Measurements from ENCODE around the gene LRRC4B.
A peak's percentile ranks its signal among the peaks of the same experiment; 100 is the strongest.
"Not testable (repeated sequence)": the region's sequence is repeated elsewhere in the genome, so short reads cannot be mapped to it uniquely, and the experiment has no call there.

LRRC4B gene

DNA sequence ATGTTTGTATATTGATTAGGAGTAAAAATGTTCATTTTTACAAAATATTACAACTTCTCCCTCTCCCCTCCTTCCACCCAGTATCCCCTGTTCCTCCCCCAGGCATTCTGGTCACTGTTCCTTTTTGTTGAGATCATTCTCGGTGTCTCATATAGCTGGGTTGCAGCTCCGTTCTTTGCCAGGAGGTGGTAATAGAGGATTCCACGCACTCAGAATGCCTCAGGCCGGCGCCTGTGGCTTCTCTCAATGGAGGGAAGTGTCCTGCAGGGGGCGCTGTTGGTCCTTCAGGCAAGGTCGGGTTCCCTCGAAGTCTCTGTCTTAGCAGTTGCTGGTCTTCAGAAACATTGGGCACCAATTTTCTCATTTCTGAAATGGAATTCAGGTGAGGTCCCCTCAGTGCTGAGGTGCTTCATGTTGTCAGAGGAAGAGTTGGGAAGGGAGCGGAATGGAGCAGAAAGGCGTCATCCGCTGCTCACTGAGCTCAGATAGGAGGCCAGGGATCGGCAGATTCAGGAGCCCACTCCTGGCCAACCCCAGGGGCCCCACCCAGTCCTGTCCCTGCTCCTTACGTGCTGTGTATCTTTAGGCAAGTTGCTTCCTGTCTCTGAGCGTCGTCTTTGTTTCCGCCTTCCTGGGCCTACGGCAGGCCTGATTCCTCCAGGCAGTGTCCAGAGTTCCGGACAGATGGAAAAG, 81.3 kb downstream of the LRRC4B start:
- DNase-seq (ENCODE audit: low read depth) = peak; percentile 12

DNA sequence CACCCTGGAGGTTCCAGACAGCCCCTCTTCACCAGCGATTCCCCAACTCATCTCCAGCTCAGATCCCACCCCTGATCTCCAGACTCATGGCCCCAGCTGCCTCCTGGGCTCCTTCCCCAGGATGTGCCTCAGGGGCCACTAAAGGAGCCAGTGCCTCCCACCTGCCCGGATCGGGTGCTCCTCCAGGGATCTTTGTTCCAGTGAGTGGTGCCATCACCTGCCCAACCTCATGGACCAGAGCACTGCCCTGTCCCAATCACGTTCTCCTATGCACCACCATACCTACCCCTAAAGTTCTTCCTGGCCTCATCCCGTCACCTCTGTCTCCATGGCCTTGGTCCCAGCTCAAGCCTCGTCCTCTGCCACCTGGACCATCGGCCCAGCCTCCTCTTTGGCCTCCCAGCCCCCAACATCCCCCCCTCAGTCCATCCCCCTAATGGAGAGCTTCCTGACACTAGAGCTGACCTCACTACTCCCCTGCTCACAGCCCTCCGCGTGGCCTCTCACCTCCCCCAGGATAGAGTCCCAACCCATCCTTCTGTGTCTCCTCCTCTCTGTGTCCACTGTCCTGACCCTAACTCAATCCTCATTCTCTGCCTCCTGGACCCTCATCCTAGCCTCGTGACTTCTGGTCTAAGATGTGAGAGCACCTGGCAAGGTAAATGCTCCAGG, 82.8 kb downstream of the LRRC4B start:
- DNase-seq (ENCODE audit: low read depth) = no peak

DNA sequence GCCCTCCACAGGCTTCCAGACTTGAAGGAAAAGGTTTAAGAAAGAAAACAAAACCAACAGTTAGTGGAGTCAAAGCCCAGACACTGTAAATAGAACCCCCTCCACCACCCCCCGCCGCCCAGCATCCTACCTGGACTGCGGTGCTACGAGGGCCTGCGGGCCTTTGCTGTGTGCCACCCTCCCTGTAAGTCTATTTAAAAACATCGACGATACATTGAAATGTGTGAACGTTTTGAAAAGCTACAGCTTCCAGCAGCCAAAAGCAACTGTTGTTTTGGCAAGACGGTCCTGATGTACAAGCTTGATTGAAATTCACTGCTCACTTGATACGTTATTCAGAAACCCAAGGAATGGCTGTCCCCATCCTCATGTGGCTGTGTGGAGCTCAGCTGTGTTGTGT, 85.3 kb downstream of the LRRC4B start:
- DNase-seq (ENCODE audit: low read depth) = no peak

DNA sequence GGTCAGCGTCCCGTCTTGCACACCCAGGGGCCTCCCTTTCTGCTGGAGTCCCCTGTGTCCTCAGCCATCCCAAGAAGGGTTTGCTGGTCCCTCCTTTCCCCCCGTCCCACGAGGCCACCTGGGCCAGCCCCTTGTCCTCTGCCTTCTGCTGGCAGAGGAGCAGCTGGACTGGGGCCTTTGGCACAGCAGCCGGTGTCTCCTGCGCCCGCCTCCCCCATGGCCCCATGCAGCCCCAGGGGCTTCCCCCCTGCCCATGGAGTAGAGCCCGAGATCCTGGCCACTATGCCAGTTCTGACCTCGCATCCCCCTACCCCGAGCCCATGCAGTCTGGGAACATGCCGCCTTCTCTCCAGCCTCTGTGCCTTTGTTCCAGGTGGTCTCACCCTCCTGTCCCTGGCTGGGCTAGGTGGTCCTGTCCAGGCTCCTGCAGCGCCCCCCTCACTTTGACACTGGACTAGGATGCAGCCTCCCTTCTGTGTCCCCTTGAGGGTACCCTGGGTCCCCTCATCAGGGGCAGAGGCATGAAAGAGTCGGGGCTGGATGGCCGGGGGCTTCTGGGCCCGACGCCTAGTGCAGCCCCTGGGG, 85.9 kb downstream of the LRRC4B start:
- no peak for DNase-seq (ENCODE audit: low read depth)

DNA sequence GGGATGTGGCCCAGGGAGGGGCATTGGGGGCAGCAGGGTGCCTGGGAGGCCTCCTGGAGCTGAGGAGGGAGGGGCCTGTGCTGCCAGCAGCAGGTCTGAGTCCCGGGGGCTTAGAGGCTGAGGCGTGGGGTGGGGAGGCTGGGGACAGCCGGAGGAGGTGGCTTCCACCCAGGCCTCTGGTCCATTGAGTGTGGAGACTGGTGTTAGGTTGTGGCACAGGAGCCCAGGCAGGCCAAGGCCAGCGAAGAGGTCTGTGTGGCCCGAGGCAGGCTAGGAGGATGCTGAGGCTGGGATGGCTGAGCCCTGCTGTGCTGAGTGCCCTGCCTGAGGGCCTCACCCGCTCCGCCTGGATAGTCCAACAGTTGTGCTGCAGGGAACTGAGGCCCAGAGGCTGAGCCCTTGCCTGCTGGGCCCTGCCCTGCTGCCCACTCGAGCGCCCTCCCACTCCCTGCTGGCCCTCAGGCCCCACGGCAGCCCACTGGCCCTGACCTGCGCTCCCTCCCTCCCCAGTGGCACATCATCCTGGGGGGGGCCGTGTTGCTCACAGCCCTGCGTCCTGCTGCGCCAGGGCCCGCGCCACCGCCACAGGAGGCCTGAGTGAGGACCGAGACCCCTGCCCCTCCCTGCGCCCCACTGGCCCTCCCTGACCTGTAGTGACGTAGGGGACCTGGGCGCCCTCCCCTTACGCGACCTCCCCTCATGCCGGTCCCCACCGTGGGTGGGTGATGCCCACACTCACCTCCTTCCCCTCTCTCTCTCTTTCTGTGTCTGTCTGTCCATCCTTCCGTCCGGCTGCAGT, 86.7 kb downstream of the LRRC4B start:
- no peak for DNase-seq (ENCODE audit: low read depth)

DNA sequence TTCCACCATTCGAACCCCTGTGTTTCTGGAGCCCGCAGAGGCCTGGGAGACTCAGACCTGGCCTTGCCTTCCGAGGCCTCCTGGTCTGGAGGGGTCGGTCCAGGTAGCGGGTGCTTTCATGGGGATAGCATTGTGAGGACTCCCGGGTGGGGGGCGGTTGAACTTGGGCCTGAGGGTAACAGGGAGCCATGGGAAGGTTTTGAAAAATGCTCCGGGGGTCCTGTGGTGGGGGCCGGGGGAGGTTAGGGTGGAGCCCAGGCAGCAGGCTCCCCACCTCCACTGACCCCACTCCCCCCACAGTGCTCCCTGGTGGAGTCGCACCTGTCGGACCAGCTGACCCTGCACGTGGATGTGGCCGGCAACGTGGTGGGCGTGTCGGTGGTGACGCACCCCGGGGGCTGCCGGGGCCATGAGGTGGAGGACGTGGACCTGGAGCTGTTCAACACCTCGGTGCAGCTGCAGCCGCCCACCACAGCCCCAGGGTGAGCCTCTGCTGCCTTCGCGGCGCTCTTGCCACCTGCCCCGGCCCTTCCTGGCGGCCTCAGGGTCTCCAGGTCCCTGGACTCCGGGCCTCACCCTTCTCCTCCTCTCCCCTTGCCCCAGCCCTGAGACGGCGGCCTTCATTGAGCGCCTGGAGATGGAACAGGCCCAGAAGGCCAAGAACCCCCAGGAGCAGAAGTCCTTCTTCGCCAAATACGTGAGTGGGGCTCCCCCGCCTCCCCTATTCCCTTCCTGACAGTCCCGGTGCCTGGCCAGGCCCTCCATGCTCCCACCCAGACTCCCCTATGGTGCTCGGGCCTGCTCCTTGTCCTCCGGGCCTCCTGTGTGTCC, 87.7 kb downstream of the LRRC4B start:
- no peak for DNase-seq (ENCODE audit: low read depth)

DNA sequence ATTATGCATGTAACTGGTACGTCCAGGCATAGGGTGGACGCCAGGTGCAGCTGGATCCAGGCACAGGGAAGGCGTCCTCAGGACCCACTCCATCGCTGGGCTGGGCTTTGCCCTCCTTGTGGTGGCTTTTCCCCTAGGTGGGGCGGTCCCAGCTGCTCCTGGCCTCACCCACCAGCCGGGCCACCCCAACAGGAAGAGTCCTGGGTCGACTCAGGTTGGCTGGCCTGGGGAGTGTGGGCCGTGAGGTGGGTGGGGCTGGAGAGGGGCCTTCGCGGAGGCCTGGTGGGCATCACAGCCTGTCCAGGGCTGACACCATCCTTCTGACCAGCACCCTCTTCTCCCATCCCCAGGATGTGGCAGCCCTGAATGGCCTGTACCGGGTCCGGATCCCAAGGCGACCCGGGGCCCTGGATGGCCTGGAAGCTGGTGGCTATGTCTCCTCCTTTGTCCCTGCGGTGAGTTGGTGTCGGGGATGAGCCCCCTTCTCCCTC, 88.4 kb downstream of the LRRC4B start:
- DNase-seq (ENCODE audit: low read depth) = no peak

DNA sequence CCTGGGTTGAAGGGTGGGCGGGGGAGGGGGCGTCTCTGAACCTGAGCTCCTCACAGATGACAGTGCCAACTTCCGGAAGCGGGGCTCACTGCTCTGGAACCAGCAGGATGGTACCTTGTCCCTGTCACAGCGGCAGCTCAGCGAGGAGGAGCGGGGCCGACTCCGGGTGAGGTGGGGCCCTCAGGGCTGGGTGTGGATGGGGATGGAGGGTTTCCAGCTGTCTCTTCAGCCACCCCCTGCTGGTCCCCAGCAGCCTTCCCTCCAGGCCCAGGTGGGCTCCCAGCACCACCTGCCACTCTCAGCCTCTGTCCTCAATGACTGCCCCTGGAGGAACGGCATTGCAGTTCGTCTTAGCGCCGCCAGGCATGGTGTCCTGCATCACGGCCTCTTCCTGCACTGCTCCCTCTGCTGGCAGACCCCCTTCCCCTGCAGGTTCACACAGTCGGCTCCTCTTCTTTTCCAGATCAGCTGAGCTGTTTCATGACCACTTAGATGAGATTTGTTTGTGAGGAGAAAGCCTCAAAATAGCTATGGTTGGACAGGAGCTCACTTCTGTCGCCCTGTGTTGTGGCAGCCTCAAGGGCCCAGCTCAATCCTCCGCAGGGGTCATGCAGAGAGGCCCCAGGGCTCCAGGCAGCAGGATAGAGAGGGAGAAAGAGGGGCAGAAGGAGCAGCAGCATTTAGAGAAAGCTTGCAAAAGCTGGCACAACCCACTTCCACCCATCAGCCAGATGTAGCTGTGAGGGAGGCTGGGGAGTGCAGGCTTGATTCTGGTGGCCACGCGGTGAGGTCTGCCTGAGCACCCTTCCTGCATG, 89.1 kb downstream of the LRRC4B start:
- DNase-seq (ENCODE audit: low read depth) = no peak

DNA sequence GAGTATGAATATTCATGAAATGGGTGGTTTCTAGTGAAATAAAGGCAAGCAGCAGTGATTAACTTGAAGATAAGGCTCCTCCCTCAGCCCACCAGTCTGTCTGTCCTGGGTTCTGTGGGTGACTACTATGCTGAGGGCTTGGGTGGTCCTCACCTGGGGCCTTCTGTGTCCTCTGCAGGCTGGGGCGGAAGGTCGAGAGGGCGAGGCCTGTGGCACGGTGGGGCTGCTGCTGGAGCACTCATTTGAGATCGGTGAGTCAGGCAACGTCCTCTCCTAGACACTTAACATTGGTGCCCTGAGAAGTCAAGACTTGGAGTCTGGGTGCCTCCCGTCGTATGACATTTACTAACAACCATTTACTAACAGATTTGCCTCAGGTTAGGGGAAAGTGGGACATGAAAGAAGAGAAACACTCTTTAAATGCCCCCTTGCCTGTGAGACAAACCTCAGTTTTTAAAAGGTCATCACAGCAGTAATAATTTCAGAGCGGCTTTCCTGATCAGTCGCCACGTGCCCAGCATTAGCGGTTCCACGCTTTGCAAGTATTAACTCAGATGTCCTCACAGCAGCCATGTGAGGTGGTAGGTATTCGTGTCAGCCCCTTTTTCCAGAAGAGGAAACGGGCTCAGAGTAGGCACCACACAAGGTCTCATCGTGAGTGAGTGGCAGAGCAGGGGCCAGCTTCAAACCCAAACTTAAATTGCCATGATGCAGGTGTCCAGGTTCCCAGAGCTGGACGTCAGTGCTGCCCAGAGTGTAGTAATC, 90.3 kb downstream of the LRRC4B start:
- DNase-seq (ENCODE audit: low read depth) = no peak

DNA sequence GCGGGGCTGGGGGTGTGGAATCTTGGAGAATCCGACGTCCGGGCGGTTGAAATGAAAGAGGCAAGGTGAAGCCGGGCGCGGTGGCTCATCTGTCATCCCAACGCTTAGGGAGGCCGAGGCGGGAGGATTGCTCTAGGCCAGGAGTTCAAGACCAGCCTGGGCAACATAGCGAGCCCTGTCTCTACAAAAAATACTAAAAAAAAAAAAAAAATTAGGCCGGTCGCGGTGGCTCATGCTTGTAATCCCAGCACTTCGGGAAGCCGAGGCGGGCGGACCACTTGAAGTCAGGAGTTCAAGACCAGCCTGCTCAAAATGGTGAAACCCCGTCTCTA, 91.4 kb downstream of the LRRC4B start:
- DNase-seq (ENCODE audit: low read depth) = no peak

DNA sequence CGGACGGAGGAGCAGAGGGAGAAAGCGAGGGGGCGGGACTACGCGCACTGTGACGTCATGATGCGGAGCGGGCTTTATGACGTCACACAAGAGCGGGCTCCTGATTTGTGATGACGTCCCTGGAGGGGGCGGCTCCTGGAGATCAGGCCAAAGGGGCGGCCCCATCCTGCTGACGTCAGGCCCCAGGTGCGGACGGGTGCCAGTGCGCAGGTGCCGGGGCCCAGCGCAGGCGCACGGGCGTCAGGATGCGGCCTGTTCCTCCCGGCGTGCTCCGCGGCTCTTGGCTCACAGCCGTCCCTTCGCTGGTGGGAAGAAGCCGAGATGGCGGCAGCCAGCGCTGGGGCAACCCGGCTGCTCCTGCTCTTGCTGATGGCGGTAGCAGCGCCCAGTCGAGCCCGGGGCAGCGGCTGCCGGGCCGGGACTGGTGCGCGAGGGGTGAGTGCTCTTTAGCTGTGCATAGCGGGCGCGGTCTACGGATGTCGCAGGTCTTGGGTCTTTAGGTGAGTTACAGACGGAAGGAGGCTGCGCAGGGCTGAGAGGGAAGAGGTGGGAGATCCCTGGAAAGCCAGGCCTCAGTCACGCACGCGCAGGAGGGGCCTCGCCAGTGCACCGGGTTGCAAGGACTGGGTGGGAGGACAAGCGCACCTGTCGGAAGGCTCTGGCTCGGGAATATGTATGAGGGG, 91.9 kb downstream of the LRRC4B start, which contains the start of the genes EMC10 and GARIN5A:
Gene EMC10, plus strand, starts transcription at position 284 of the 683 bp plus-strand sequence. Its CDS starts 38 bp downstream, at position 322.
Gene GARIN5A, minus strand, starts transcription at position 625 of the 683 bp plus-strand sequence. Its CDS starts 460 bp downstream, at position 165.
- peak; percentile 89 for DNase-seq (ENCODE audit: low read depth)

DNA sequence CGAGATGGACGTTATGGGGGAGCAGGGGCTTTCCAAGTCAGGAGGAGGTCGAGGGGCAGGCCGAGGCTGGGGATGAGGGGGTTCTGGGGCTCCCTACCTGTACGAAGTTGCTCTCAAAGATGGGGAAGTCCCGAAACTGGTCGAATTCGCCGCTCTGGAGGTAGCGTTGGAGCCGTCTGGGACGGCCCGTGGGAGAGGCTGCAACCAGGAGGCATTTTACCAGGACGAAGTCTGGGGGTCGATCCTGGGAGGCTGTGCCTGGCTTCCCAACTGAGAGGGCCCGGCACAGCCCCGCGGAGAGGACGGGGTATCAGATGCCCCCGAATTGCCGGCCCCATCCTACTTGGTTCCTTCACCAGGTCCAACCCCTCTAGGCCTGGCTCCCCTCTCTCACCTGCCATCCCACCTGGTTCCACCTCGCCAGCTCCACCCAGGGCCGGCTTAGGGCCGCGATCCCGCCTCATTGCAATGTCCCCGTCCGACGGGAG, 92.5 kb downstream of the LRRC4B start:
- no peak for DNase-seq (ENCODE audit: low read depth)

DNA sequence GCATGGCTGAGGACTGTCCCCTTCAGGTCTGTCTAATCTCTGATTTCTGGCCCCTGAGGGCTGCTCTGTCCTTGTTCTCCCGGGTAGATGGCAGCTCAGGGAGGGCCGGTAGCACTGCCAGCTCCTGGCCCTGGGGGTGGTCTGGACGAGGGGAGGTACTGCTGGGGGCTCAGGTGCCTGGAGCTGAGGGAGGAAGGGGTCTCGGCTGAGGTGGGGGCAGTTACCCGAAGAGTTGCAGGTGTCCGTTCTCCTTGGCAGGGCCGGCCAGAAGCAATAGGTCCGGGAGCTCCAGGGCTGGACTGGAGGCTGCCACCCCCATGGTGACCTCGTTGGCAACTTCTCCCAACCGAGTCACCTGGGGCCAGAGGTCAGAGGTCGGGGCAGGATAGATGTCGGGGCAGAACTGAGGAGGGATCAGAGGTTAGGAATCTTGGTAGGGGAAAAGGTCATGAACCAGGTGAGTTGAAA, 93.1 kb downstream of the LRRC4B start:
- no peak for DNase-seq (ENCODE audit: low read depth)

DNA sequence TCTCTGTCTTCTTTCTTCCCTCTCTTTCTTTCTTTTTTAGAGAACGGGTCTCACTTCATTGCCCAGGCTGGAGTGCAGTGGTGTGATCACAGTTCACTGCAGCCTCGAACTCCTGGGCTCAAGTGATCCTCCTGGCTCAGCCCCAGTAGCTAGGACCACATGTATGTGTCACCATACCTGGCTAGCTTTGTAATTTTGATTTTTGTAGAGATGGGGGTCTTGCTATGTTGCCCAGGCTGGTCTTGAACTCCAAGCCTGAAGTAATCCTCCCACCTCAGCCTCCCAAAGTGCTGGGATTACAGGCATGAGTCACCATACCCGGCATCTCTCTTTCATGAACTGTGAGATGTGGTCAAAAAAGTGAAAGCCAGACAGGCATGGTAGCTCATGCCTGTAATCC, 94.9 kb downstream of the LRRC4B start:
- DNase-seq (ENCODE audit: low read depth) = not testable (repeated sequence)

DNA sequence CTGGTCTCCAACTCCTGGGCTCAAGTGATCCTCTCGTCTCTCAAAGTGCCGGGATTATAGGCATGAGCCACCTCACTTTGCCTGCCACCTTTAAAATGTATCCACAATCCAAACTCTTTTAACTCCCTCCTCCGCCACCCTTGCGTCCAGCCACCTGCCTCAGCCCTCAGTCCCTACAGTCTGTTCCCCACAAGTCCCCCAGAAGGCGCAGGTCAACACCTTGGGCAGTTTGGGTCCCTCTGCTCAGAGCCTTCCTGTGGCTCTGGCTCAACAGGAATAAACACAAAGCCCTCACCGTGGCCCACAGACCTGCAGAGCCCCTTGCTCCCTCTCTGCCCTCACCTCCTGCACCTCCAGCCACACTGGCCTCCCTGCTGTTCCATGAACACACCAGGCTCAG, 99.4 kb downstream of the LRRC4B start:
- DNase-seq (ENCODE audit: low read depth) = no peak

DNA sequence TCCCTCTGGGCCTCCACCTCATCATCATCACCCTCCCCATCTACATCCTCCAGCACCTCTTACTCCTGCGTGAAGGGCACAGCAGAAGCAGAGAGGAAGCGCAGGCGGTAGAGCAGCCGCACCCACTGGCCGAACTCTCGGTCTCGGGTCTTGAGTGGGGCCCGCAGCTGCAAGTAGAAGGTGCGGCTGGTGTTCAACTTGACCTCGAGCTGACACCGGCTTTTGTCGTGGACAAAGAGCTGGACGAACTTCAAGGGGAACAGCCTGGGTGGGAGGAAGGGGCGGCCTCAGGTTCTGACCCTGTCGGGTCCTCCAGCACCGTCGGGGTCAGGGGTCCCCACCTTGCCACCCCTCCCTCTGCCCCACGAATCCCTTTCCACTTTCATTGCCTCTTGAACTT, 100.7 kb downstream of the LRRC4B start:
- DNase-seq (ENCODE audit: low read depth) = no peak

Measured in fibroblast of the conjunctiva (primary cell).